Neural cell (in vitro differentiated cells): ENCODE measurements around the gene DGKB. TPM values are rescaled to one million over a fixed set of nuclear protein-coding genes. Genes with fewer than 3 reads are reported as not detected.

Experiments used
- H2AFZ ChIP-seq: fragments of 200-600, 300-800 bp; sonication (generic), shearing (Covaris generic); 2 replicates; pipeline ENCODE4 v1.6.0; 2014; ENCODE audit warnings: low read depth, mild to moderate bottlenecking, antibody characterized with exemption, low read length, moderate library complexity
- H3F3A ChIP-seq: fragments of 200-600 bp; shearing (Covaris generic); 2 replicates; pipeline ENCODE4 v1.6.1; 2016; ENCODE audit warnings: mild to moderate bottlenecking, moderate library complexity, mixed read lengths, antibody characterized with exemption, low read length; ENCODE audit not compliant: insufficient read depth, poor library complexity, severe bottlenecking
- H3K27ac ChIP-seq: fragments of 200-600, 300-800 bp; sonication (generic), shearing (Covaris generic); 2 replicates; pipeline ENCODE4 v1.5.1; 2014; ENCODE audit warnings: mild to moderate bottlenecking, low read length, moderate library complexity
- H3K27me3 ChIP-seq: fragments of 300-800, 200-600 bp; sonication (generic), shearing (Covaris generic); 2 replicates; pipeline ENCODE4 v1.6.0; 2014; ENCODE audit warnings: mild to moderate bottlenecking, low read depth, low read length, moderate library complexity; ENCODE audit not compliant: insufficient read depth
- H3K36me3 ChIP-seq: fragments of 300-800, 200-600 bp; sonication (generic), shearing (Covaris generic); 2 replicates; pipeline ENCODE4 v1.5.1; 2014; ENCODE audit warnings: mild to moderate bottlenecking, antibody characterized with exemption, low read length, moderate library complexity; ENCODE audit not compliant: insufficient read depth
- H3K4me2 ChIP-seq: fragments of 300-800, 200-600 bp; sonication (generic), shearing (Covaris generic); 2 replicates; pipeline ENCODE4 v1.6.0; 2014; ENCODE audit warnings: mild to moderate bottlenecking, low read length
- H3K4me3 ChIP-seq: fragments of 300-800, 200-600 bp; sonication (generic), shearing (Covaris generic); 2 replicates; pipeline ENCODE4 v1.5.1; 2014; ENCODE audit warnings: mild to moderate bottlenecking, low read length, moderate library complexity
- H3K79me2 ChIP-seq: fragments of 200-600 bp; shearing (Covaris generic); replicated peaks from 2 replicates; pipeline ENCODE4 v1.6.0; 2014; ENCODE audit warnings: mild to moderate bottlenecking, low read length, moderate library complexity; ENCODE audit not compliant: insufficient read depth
- H3K9ac ChIP-seq: fragments of 300-800, 200-600 bp; sonication (generic), shearing (Covaris generic); 2 replicates; pipeline ENCODE4 v1.6.1; 2016; ENCODE audit warnings: mild to moderate bottlenecking, low read length, mixed read lengths
- H3K9me2 ChIP-seq: fragments of 200-600 bp; shearing (Covaris generic); 2 replicates; pipeline ENCODE4 v1.6.1; 2016; ENCODE audit warnings: mild to moderate bottlenecking, low read length, mixed read lengths; ENCODE audit not compliant: insufficient read depth
- H3K9me3 ChIP-seq: fragments of 200-600, 300-800 bp; sonication (generic), shearing (Covaris generic); 2 replicates; pipeline ENCODE4 v1.6.1; 2016; ENCODE audit warnings: mild to moderate bottlenecking, mixed run types, low read length, moderate library complexity, mixed read lengths
- H4K20me1 ChIP-seq: fragments of 200-600 bp; shearing (Covaris generic); 2 replicates; pipeline ENCODE4 v1.6.1; 2016; ENCODE audit warnings: mild to moderate bottlenecking, mixed run types; ENCODE audit not compliant: insufficient read depth
- CTCF ChIP-seq: fragments of 450-650 bp; IDR thresholded peaks from 2 replicates; pipeline ENCODE4 v1.5.1; 2014; ENCODE audit warnings: antibody characterized with exemption, mild to moderate bottlenecking, moderate library complexity; ENCODE audit not compliant: poor library complexity, severe bottlenecking
- EP300 ChIP-seq: fragments of 450-650 bp; conservative IDR thresholded peaks from 2 replicates; pipeline ENCODE4 v1.6.1; 2014; ENCODE audit warnings: antibody characterized with exemption, mild to moderate bottlenecking, moderate library complexity; ENCODE audit not compliant: poor library complexity, severe bottlenecking
- EZH2 ChIP-seq: fragments of 200-600, 300-800 bp; shearing (Covaris generic), sonication (generic); IDR thresholded peaks from 2 replicates; pipeline ENCODE4 v1.6.1; 2014; ENCODE audit warnings: antibody characterized with exemption, low read length, borderline replicate concordance, mild to moderate bottlenecking; ENCODE audit not compliant: insufficient read depth, poor library complexity, severe bottlenecking
- MXI1 ChIP-seq: fragments of 450-650 bp; conservative IDR thresholded peaks from 2 replicates; pipeline ENCODE4 v1.6.1; 2014; ENCODE audit warnings: antibody characterized with exemption, mild to moderate bottlenecking; ENCODE audit not compliant: poor library complexity, severe bottlenecking
- POLR2AphosphoS5 ChIP-seq: IDR thresholded peaks from 2 replicates; pipeline ENCODE4 v1.6.1; 2012
- RAD21 ChIP-seq: fragments of 450-650 bp; conservative IDR thresholded peaks from 2 replicates; pipeline ENCODE4 v1.6.1; 2014; ENCODE audit warnings: antibody characterized with exemption, mild to moderate bottlenecking, moderate library complexity
- REST ChIP-seq: IDR thresholded peaks from 2 replicates; pipeline ENCODE4 v1.6.1; 2012; ENCODE audit warnings: borderline replicate concordance
- SMC3 ChIP-seq: fragments of 450-650 bp; conservative IDR thresholded peaks from 2 replicates; pipeline ENCODE4 v1.6.1; 2014; ENCODE audit warnings: antibody characterized with exemption, mild to moderate bottlenecking, moderate library complexity; ENCODE audit not compliant: poor library complexity
- TAF1 ChIP-seq: IDR thresholded peaks from 2 replicates; pipeline ENCODE4 v1.6.1; 2012; ENCODE audit warnings: low read depth
- polyA plus RNA-seq: library from polyadenylated mRNA; depleted of rRNA; stranded (reverse); fragments of >200 nt; gene quantifications from 2 replicates; pipeline ENCODE4 v1.2.3, GENCODE V29; 2014

Gene DGKB
- polyA plus RNA-seq, 1 donor from 2014 or later: 0.20 TPM

- no peaks in the 10 kb centered on the region for H3K36me3 ChIP-seq
- no peaks in the 10 kb centered on the region for H3K27me3 ChIP-seq
- H3K4me2 ChIP-seq: no peak overlapping the region
- no peaks in the 10 kb centered on the region for H3K9me2 ChIP-seq
- TF ChIP-seq SMC3 (no peak), MXI1 (no peak), RAD21 (no peak), TAF1 (no peak), REST (no peak), EP300 (no peak), EZH2 (no peak), POLR2AphosphoS5 (no peak), CTCF (no peak)
- H3K27ac ChIP-seq: no peak overlapping the region
- no peaks in the 10 kb centered on the region for H3F3A ChIP-seq
- no peak overlapping the region for H3K9ac ChIP-seq
- H2AFZ ChIP-seq: no peak overlapping the region
- H4K20me1 ChIP-seq: no peaks in the 10 kb centered on the region
- no peaks in the 10 kb centered on the region for H3K9me3 ChIP-seq
- no peaks in the 10 kb centered on the region for H3K79me2 ChIP-seq
- H3K4me3 ChIP-seq: no peak overlapping the region
Observed at GRCh38 chr7:14598978-14599377, 303.6 kb downstream of the DGKB start.

- Histone ChIP-seq H3K9me3 (no peaks in the 10 kb centered on the region), H3K9ac (no peak overlapping the region), H4K20me1 (no peaks in the 10 kb centered on the region), H2AFZ (no peak overlapping the region), H3K36me3 (no peaks in the 10 kb centered on the region), H3K9me2 (no peaks in the 10 kb centered on the region), H3K4me3 (no peak overlapping the region), H3K79me2 (no peaks in the 10 kb centered on the region), H3K4me2 (no peak overlapping the region), H3K27ac (no peak overlapping the region), H3F3A (no peaks in the 10 kb centered on the region), H3K27me3 (no peaks in the 10 kb centered on the region)
- no peak for TF ChIP-seq RAD21
- no peak for TF ChIP-seq EZH2
- TF ChIP-seq EP300: no peak
- no peak for TF ChIP-seq MXI1
- TF ChIP-seq POLR2AphosphoS5: no peak
- no peak for TF ChIP-seq REST
- no peak for TF ChIP-seq CTCF
- no peak for TF ChIP-seq TAF1
- TF ChIP-seq SMC3: no peak
Observed at GRCh38 chr7:14596421-14596820, 306.1 kb downstream of the DGKB start.
